ENCODE measurements around the gene OSR1. TPM values are rescaled to one million over a fixed set of nuclear protein-coding genes. Genes with fewer than 3 reads are reported as not detected.

Gene OSR1
- polyA plus RNA-seq, 3 donors, result not detected

DNA sequence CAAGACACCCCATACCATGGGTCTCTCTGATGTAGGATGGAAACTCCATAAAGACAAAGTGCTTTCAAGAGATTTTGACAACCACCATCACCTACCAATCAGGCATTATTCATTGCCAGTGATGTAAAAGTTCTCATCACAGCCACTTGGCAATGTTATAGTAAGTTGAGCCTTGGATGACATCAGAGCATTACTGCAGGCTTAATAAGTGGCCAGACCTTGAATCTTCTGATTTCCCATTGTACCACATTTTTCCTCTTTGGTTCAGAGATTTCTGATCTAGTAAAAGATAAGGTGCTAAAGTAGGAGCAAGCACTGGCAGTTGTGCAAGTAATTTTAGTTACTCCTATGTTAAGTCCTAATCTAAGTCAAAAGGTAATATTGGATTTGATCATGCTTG, 36.5 kb downstream of the OSR1 start:
- Mint-ChIP-seq H3K4me1 (no peaks in the 10 kb centered on the region), H3K27ac (no peak overlapping the region), H3K4me3 (no peak overlapping the region), H3K9me3 (peaks cover 0 to 7% (median 2%) of the 10 kb centered on the region in 7 donors), H3K27me3 (ENCODE audit: low read depth in 3 of 3) (peaks cover 0 to 5% (median 2%) of the 10 kb centered on the region in 3 donors), H3K36me3 (no peaks in the 10 kb centered on the region)
- no peaks in the 10 kb centered on the region for H3K79me2 ChIP-seq (ENCODE audit: insufficient read depth, low read length)
- intact Hi-C loops (cut with micrococcal nuclease), result no loop called here
- H4K20me1 ChIP-seq (ENCODE audit: insufficient read depth, low read length), result no peaks in the 10 kb centered on the region
- H3K4me3 ChIP-seq (replicated peaks in 1 of 3; ENCODE audit: low read depth in 2 of 3, low read length in 3 of 3), result no peak overlapping the region
- no peaks in the 10 kb centered on the region for H3K27me3 ChIP-seq (ENCODE audit: control insufficient read depth in 2 of 2, insufficient read depth in 2 of 2, low read length in 2 of 2)
- no peaks in the 10 kb centered on the region for H3K36me3 ChIP-seq (replicated peaks in 1 of 2; ENCODE audit: control insufficient read depth in 1 of 2, insufficient read depth in 2 of 2, low read length in 2 of 2)
- no peak overlapping the region for H3K27ac ChIP-seq (ENCODE audit: low read depth in 1 of 2, low read length in 2 of 2)
- H2AFZ ChIP-seq (ENCODE audit: insufficient read depth, low read depth, low read length, poor library complexity, severe bottlenecking), result no peak overlapping the region
- no peaks in the 10 kb centered on the region for H3K4me1 ChIP-seq (ENCODE audit: control insufficient read depth in 1 of 2, insufficient read depth in 2 of 2, low read length in 2 of 2)
- TF ChIP-seq, protein P1, sequence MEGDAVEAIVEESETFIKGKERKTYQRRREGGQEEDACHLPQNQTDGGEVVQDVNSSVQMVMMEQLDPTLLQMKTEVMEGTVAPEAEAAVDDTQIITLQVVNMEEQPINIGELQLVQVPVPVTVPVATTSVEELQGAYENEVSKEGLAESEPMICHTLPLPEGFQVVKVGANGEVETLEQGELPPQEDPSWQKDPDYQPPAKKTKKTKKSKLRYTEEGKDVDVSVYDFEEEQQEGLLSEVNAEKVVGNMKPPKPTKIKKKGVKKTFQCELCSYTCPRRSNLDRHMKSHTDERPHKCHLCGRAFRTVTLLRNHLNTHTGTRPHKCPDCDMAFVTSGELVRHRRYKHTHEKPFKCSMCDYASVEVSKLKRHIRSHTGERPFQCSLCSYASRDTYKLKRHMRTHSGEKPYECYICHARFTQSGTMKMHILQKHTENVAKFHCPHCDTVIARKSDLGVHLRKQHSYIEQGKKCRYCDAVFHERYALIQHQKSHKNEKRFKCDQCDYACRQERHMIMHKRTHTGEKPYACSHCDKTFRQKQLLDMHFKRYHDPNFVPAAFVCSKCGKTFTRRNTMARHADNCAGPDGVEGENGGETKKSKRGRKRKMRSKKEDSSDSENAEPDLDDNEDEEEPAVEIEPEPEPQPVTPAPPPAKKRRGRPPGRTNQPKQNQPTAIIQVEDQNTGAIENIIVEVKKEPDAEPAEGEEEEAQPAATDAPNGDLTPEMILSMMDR (IDR thresholded peaks at IDR 0.05), result no peak
- H3K4me2 ChIP-seq (replicated peaks; ENCODE audit: extremely low read depth, low read length, poor library complexity, severe bottlenecking), result no peak overlapping the region
- H3K9me3 ChIP-seq (replicated peaks in 1 of 2; ENCODE audit: control insufficient read depth in 1 of 2, insufficient read depth in 1 of 2, low read length in 2 of 2), result no peaks in the 10 kb centered on the region
- H3K9ac ChIP-seq (ENCODE audit: insufficient read depth, low read length, poor library complexity, severe bottlenecking), result no peak overlapping the region
- no peak for DNase-seq

DNA sequence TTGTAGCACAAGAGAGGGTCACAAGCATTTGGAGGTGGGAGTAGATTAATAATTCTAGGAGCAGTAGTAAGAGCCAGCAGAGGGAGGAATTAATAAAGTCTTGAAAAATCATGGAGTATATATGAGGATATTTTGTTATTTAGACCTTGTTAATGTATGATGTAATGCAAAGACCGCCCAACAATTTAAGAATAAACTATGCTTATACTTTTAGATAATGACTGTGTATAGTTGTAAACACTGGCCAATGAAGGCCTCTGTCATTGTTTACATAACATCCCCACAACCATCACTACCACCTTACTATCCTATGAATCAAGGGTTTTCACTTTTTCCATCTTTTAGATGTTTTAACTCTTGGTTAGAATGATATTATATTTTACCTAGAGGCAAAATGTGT, 37.6 kb downstream of the OSR1 start:
- peaks cover 0 to 6% (median 2%) of the 10 kb centered on the region in 3 donors for H3K27me3 Mint-ChIP-seq (ENCODE audit: low read depth in 3 of 3)
- H3K4me3 Mint-ChIP-seq, result no peak overlapping the region
- no peaks in the 10 kb centered on the region for H3K4me1 Mint-ChIP-seq
- TF ChIP-seq, protein P1 (IDR thresholded peaks at IDR 0.05), result no peak
- H3K9ac ChIP-seq (ENCODE audit: insufficient read depth, low read length, poor library complexity, severe bottlenecking), result no peak overlapping the region
- H3K4me1 ChIP-seq (ENCODE audit: control insufficient read depth in 1 of 2, insufficient read depth in 2 of 2, low read length in 2 of 2), result no peaks in the 10 kb centered on the region
- H3K79me2 ChIP-seq (ENCODE audit: insufficient read depth, low read length), result no peaks in the 10 kb centered on the region
- no peaks in the 10 kb centered on the region for H4K20me1 ChIP-seq (ENCODE audit: insufficient read depth, low read length)
- intact Hi-C loops (cut with micrococcal nuclease), result no loop called here
- H2AFZ ChIP-seq (ENCODE audit: insufficient read depth, low read depth, low read length, poor library complexity, severe bottlenecking), result no peak overlapping the region
- WGBS (ENCODE audit: insufficient coverage), result no CpG with 5 or more reads among the region's 1 CpG
- no peaks in the 10 kb centered on the region for H3K27me3 ChIP-seq (ENCODE audit: control insufficient read depth in 2 of 2, insufficient read depth in 2 of 2, low read length in 2 of 2)
- H3K4me3 ChIP-seq (replicated peaks in 1 of 3; ENCODE audit: low read depth in 2 of 3, low read length in 3 of 3), result no peak overlapping the region
- H3K9me3 Mint-ChIP-seq, result peaks cover 0 to 7% (median 2%) of the 10 kb centered on the region in 7 donors
- no peaks in the 10 kb centered on the region for H3K36me3 ChIP-seq (replicated peaks in 1 of 2; ENCODE audit: control insufficient read depth in 1 of 2, insufficient read depth in 2 of 2, low read length in 2 of 2)
- H3K27ac Mint-ChIP-seq, result no peak overlapping the region
- H3K36me3 Mint-ChIP-seq, result no peaks in the 10 kb centered on the region
- H3K9me3 ChIP-seq (replicated peaks in 1 of 2; ENCODE audit: control insufficient read depth in 1 of 2, insufficient read depth in 1 of 2, low read length in 2 of 2), result no peaks in the 10 kb centered on the region
- DNase-seq, result no peak
- no peak overlapping the region for H3K27ac ChIP-seq (ENCODE audit: low read depth in 1 of 2, low read length in 2 of 2)
- no peak overlapping the region for H3K4me2 ChIP-seq (replicated peaks; ENCODE audit: extremely low read depth, low read length, poor library complexity, severe bottlenecking)
